ENCODE measurements around the gene LRTM2. TPM values are rescaled to one million over a fixed set of nuclear protein-coding genes. Genes with fewer than 3 reads are reported as not detected.

Gene LRTM2
- total RNA-seq, 2 donors from 2014 or later = 0.14 TPM; not detected in 1

DNA sequence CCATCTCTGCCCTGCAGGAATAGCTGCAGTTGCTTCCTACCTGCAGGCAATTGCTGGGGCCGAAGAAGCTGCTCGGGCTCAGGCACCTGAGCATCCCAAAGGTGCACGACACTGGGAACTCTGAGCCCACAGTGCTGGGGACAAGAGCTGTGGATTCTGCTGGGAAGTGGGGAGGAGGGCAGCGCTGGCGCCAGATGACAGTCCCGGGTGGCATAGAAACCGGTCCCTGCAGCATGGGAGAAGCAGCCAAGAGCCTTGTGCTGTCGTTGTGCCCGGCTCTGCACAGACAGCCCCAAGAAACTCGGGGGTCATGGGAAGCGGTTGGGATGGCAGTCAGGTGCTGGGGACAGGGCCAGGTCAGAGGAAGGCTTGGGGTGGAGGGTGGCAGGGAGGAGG lies 529 bp downstream of the LRTM2 start:
- no peak for DNase-seq
- H3K27ac Mint-ChIP-seq = no peak overlapping the region
- peaks cover 12% of the 10 kb centered on the region for H3K27me3 Mint-ChIP-seq (ENCODE audit: low read depth)
- H3K36me3 Mint-ChIP-seq (ENCODE audit: insufficient read depth in 2 of 2) = no peaks in the 10 kb centered on the region
- no peaks in the 10 kb centered on the region for H3K9me3 Mint-ChIP-seq
- no peak overlapping the region for H3K4me3 Mint-ChIP-seq
- ATAC-seq (replicated peaks in 1 of 2) = no peak
- H3K4me1 Mint-ChIP-seq (ENCODE audit: low read depth) = peaks cover 5% of the 10 kb centered on the region

DNA sequence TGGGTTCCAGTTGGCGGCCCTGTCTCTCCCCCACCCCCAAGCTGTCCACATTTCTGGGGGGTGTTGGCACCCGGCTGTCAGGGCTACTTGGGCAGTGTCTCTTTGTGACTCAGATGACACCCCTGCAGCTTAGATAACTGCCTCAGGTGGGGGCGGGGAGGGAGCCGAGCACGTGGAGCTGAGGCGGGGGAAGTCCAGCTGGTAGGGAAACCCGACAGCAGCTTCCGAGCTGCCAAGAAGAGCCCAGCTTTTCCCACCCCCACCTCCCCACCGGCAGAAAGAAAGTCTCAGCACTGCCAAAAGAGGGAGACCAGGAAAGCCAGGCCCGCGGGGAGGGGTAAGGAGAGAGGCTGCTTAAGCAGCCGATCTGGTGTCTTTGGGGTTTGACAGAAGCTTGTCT lies 1.4 kb downstream of the LRTM2 start:
- ATAC-seq (replicated peaks in 1 of 2) = no peak
- no peak for DNase-seq
- H3K9me3 Mint-ChIP-seq = no peaks in the 10 kb centered on the region
- no peaks in the 10 kb centered on the region for H3K36me3 Mint-ChIP-seq (ENCODE audit: insufficient read depth in 2 of 2)
- H3K27me3 Mint-ChIP-seq (ENCODE audit: low read depth) = peaks cover 12% of the 10 kb centered on the region
- H3K4me1 Mint-ChIP-seq (ENCODE audit: low read depth) = peaks cover 5% of the 10 kb centered on the region
- H3K27ac Mint-ChIP-seq = no peak overlapping the region
- no peak overlapping the region for H3K4me3 Mint-ChIP-seq

DNA sequence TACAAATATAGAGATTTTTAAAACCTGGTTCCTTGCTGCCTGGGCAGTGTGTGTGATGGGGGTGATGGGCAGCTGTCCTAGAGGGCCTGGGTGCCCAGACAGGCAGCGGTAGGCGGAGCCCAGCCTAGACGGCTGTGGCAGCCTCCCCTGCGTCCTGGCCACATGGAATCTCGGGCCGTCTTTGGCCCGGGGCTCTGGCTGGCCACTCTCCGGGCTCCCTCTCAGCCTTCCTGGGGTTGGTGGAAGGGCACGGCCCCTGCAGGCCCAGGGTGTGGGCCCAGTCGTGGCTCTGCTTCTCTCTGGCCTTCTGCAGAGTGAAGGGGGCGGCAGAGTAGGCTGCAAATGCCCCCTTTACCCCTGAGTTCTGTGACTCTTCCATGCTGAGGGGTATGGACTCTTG lies 2.3 kb downstream of the LRTM2 start:
- Mint-ChIP-seq H3K36me3 (ENCODE audit: insufficient read depth in 2 of 2) (no peaks in the 10 kb centered on the region), H3K4me1 (ENCODE audit: low read depth) (peaks cover 5% of the 10 kb centered on the region), H3K27me3 (ENCODE audit: low read depth) (peaks cover 12% of the 10 kb centered on the region), H3K4me3 (no peak overlapping the region), H3K27ac (no peak overlapping the region), H3K9me3 (no peaks in the 10 kb centered on the region)
- DNase-seq (no peak), ATAC-seq (replicated peaks in 1 of 2) (no peak)

DNA sequence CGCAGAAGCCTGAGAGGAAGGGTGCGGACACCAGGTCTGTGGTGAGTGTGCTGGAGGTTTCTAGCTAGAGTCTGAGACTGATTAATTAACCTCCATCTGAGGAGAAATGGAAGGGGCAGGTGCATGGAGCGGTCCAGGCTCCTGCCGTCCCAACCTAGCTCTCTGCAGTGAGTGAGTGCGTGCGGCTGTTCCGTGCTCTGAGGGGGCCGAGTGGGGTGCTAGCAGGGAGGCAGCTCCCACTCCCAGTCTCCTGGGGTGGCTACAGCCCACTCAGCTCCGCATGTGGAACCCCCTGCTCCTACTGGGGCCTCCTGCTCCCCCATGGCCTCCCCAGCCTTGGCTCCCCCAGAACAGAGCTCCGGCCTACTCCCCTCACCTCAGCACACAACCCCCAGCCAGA lies 2.9 kb downstream of the LRTM2 start:
- Mint-ChIP-seq H3K36me3 (ENCODE audit: insufficient read depth in 2 of 2) (no peaks in the 10 kb centered on the region), H3K27ac (no peak overlapping the region), H3K27me3 (ENCODE audit: low read depth) (peaks cover 12% of the 10 kb centered on the region), H3K4me3 (no peak overlapping the region), H3K4me1 (ENCODE audit: low read depth) (peaks cover 5% of the 10 kb centered on the region), H3K9me3 (no peaks in the 10 kb centered on the region)
- DNase-seq (no peak), ATAC-seq (replicated peaks in 1 of 2) (no peak)

DNA sequence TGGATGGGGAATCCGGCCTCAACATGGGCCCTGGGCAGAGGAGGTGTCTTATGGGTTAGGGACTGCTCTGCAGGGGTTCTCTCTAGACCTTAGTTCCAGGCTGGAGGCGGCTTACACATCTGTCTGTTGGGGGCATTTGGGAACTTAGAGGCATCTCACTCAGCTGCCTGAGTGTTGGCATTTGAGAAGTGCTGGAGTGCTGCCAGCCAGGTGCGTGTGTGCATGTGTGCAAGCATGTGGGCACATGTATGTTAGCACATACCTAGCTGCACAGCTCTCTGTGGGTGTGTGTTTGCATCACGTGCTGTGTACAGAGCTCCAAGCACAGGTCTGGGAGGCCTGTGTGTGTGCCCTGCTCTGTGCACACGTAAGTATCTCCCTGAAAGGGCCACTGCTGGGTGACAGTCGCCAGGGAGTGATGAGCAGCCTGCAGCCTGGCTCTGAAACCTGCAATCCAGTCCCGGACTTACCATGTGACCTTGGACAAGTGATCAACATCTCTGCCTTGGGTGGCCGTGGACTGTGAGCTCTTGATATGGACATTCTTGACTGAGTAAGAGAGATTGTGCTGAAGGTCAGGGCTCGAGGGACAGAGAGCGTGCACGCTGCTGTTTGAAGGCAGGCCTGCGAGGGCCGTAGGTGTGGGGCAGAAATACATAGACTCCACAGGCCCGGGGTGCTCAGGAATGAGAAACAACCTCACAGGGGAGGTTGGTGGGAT lies 5.2 kb downstream of the LRTM2 start:
- Mint-ChIP-seq H3K9me3 (no peaks in the 10 kb centered on the region), H3K4me3 (no peak overlapping the region), H3K27ac (no peak overlapping the region), H3K36me3 (ENCODE audit: insufficient read depth in 2 of 2) (no peaks in the 10 kb centered on the region), H3K27me3 (ENCODE audit: low read depth) (peaks cover 10% of the 10 kb centered on the region), H3K4me1 (ENCODE audit: low read depth) (peaks cover 2% of the 10 kb centered on the region)
- ATAC-seq (replicated peaks in 1 of 2) (no peak), DNase-seq (no peak)

DNA sequence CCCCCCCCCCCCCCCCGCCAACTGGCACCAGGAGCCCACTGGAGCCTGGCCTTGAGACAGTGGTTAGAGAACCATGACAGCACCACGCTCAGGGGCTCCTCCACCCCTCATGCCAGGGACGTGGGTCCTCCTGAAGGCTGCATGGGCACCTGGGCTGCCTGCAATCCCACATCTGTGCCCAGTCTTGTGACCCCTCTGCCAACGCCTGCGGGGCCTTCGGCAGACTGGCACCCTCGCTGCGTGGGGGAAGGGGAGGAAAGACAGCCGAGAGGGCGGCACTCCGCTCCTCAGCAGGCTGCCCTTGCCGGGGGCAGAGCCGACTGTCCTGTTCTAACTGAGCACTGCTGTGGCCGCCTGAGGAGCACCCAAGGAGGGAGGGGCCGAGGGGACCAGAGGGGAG lies 6.0 kb downstream of the LRTM2 start:
- Mint-ChIP-seq H3K27me3 (ENCODE audit: low read depth) (peaks cover 11% of the 10 kb centered on the region), H3K4me3 (no peak overlapping the region), H3K4me1 (ENCODE audit: low read depth) (no peaks in the 10 kb centered on the region), H3K27ac (no peak overlapping the region), H3K36me3 (ENCODE audit: insufficient read depth in 2 of 2) (no peaks in the 10 kb centered on the region), H3K9me3 (no peaks in the 10 kb centered on the region)
- ATAC-seq (replicated peaks in 1 of 2) = no peak
- no peak for DNase-seq

DNA sequence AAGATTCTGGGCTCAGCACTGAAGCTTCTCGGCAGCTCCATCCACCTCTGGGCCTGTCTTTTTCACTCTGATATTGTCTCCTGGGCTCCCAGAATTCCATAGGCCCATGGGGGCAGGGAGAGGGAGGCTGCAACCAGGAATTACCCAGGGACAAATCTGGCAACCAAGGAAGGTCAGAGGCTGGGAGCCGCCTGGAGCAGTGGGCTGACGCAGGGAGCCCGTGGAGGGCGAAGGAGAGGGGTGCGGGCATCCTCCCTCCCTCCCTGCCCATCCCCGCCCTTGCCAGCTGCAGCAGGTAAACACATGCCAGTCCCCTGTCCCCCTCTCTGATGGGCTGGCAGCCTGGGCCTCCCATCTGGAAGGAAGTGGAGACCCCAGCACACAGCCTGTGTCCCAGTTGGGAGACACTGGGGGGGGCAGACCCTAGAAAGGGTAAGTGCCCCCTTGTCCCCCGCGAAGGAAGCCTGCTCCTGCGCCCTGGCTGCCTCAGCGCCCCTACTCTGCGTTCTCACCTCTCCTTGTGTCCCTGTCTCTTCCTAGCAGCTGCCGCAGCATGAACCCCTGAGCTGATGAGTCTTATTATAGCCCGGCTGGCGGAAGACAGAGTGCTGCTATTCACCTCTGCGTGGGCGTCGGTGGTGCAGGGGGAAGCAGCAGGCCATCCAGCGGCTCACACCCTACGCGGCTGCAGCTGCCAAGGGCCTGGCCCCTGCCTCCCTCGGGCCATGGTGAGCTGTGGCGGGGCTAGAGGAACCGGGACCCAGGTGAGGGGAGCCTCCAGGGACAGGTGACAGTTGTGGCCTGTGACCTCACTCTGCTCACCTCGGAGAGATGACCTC lies 6.7 kb downstream of the LRTM2 start:
- Mint-ChIP-seq H3K27me3 (ENCODE audit: low read depth) (peaks cover 11% of the 10 kb centered on the region), H3K4me1 (ENCODE audit: low read depth) (no peaks in the 10 kb centered on the region), H3K27ac (no peak overlapping the region), H3K9me3 (no peaks in the 10 kb centered on the region), H3K4me3 (no peak overlapping the region), H3K36me3 (ENCODE audit: insufficient read depth in 2 of 2) (no peaks in the 10 kb centered on the region)
- ATAC-seq (replicated peaks in 1 of 2) = no peak
- DNase-seq = no peak

DNA sequence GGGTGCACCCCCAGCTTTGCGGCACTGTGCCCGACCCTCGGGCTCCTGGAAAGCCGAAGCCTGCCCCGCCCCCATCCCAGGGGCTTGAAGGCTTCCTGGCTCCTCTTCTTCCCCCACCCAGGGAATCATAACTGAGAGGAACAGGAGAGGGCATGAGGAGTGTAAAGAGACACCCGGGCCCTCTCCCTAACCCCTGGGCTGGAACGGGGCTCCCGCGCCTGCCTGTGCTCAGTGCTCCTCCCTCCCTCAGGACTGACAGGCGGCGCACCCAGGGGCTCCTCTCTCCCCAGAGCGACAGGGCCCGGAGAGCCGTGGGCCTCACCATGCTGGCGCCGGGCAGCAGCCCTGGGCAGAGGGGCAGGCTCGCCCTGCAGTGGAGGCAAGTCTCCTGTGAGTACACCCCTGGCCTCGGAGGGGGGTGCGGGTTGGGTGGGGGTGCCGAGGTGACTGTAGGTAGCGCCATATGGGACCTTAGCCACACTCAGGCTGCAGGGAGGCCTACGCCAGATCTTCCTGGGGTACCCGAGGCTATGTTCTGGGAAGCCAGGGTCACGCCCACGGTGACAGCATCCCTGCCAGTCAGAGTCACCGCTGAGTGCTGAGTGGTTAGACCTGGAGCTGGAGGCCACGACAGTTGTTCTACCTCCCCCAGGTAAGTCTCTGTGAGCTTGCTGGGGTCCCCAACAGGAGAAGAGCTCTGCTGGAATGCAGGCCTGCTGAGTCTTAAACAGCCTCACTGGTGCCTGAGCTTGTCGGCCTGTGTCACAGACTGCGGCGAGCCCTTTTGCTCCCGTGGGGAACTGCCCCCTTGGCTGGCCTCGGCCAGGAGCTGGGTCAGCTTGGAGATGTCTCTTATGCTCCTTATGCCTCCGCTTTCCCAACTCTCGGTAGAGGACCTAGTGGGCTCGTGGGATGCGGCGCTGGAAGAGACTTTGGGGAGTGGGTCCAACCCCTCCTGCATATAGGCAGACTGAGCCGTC lies 7.8 kb downstream of the LRTM2 start:
- H3K4me1 Mint-ChIP-seq (ENCODE audit: low read depth) = no peaks in the 10 kb centered on the region
- ATAC-seq (replicated peaks in 1 of 2) = no peak
- no peaks in the 10 kb centered on the region for H3K9me3 Mint-ChIP-seq
- peaks cover 11% of the 10 kb centered on the region for H3K27me3 Mint-ChIP-seq (ENCODE audit: low read depth)
- no peak overlapping the region for H3K27ac Mint-ChIP-seq
- DNase-seq = no peak
- no peak overlapping the region for H3K4me3 Mint-ChIP-seq
- H3K36me3 Mint-ChIP-seq (ENCODE audit: insufficient read depth in 2 of 2) = no peaks in the 10 kb centered on the region

DNA sequence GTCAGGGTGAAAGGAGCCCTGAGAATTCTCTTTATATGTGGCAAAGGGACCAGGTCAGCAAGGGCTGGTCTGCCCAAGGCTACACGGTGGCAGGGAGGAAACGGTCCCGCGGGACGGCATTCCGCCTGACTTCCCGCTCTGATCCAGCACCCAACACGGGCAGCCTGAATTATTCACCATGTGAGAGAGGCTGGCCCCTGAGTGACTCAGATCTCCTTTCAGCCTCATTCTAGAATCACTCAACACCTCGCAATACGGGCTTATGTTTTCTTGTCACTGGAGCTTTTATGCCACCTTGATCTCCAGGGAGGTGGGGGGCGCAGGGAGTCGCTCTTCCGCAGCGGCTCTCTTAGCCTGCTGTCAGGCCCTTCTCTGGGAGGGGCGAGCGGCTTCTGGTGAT lies 8.5 kb downstream of the LRTM2 start:
- Mint-ChIP-seq H3K27ac (no peak overlapping the region), H3K9me3 (no peaks in the 10 kb centered on the region), H3K4me3 (no peak overlapping the region), H3K36me3 (ENCODE audit: insufficient read depth in 2 of 2) (no peaks in the 10 kb centered on the region), H3K27me3 (ENCODE audit: low read depth) (peaks cover 11% of the 10 kb centered on the region), H3K4me1 (ENCODE audit: low read depth) (no peaks in the 10 kb centered on the region)
- ATAC-seq (replicated peaks in 1 of 2) (no peak), DNase-seq (no peak)

DNA sequence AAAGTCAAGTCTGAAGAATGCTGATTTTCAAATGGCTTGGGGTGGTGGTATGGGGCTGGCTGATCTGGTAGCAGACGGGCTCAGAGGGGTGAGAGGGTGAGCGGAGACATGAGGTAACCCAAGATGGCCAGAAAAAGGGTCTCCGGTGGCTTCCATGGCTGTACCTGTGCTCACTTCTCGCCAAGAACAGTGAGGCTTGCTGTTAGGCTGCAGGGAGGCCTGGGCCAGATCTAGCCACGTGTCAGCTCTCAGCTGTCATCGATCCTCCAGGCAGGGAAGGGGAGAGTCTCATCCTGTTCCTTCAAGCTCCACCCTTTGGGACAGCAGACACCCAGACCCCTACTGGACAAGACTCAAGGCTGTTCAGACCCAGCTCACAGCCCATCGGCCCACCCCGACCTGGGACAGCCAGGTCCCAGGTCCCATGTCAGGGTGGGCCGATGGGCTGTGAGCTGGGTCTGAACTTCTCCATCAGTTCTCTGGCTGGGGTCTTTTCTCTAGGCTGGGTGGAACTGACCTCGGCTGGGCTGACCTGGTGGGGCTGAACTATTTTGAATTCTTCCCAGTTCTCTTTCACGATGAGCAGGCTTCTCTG lies 9.0 kb downstream of the LRTM2 start:
- peaks cover 11% of the 10 kb centered on the region for H3K27me3 Mint-ChIP-seq (ENCODE audit: low read depth)
- DNase-seq = no peak
- no peak overlapping the region for H3K4me3 Mint-ChIP-seq
- no peaks in the 10 kb centered on the region for H3K4me1 Mint-ChIP-seq (ENCODE audit: low read depth)
- no peaks in the 10 kb centered on the region for H3K9me3 Mint-ChIP-seq
- no peak overlapping the region for H3K27ac Mint-ChIP-seq
- no peak for ATAC-seq (replicated peaks in 1 of 2)
- H3K36me3 Mint-ChIP-seq (ENCODE audit: insufficient read depth in 2 of 2) = no peaks in the 10 kb centered on the region

DNA sequence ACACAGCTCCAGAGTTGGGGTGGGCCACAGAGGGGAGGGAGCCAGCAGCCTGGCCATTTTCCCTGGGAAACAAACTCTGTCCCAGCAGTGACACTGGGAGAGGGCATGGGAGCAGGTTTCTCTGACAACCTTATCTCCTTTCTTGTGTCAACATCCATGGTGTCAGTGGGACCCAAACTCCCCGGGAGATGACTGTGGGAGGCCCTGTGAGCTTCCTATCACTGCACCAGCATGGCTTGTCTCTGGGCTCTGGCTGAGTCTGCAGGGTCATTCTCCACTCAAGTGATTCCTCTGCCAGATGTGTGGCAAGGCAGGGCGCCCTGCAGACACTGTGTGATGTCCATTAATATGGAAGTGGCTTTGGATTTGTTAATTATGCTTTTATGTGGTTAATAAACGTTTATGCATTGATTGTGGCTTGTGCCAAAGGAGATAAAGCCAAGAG lies 10.1 kb downstream of the LRTM2 start:
- no peaks in the 10 kb centered on the region for H3K9me3 Mint-ChIP-seq
- H3K27ac Mint-ChIP-seq = no peak overlapping the region
- DNase-seq (no peak), ATAC-seq (replicated peaks in 1 of 2) (no peak)
- no peak overlapping the region for H3K4me3 Mint-ChIP-seq
- H3K36me3 Mint-ChIP-seq (ENCODE audit: insufficient read depth in 2 of 2) = no peaks in the 10 kb centered on the region
- H3K4me1 Mint-ChIP-seq (ENCODE audit: low read depth) = no peaks in the 10 kb centered on the region
- H3K27me3 Mint-ChIP-seq (ENCODE audit: low read depth) = peaks cover 11% of the 10 kb centered on the region

DNA sequence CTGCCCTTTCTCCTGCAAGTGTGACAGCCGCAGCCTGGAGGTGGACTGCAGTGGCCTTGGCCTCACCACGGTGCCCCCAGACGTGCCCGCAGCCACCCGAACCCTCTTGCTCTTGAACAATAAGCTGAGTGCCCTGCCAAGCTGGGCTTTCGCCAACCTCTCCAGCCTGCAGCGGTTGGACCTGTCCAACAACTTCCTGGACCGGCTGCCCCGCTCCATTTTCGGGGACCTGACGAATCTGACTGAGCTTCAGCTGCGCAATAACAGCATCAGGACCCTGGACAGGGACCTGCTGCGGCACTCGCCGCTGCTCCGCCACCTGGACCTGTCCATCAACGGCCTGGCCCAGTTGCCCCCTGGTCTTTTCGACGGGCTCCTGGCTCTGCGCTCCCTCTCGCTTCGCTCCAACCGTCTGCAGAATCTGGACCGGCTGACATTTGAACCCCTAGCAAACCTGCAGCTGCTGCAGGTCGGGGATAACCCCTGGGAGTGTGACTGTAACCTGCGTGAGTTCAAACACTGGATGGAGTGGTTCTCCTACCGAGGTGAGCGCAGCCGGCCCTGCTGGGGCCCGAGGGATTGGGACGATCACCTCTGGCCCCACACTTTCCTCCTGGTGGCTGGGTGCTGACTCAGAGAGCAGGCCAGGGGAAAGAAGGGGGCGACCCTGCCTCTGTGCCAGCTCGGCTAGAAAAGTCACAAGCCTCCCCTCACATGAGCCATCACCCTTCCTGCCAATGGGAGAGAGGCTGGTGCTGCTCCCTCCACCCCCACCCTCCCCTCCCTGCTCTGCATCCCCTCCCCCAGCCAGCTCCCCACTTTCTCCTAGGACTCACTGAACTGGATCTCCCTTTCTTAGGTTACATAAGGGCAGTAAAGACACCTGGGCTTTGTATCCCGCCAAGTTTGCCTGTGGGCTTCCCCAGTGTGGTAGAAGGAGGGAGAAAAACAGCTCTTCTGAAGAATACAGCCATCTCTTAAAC lies 10.9 kb downstream of the LRTM2 start:
- no peaks in the 10 kb centered on the region for H3K9me3 Mint-ChIP-seq
- H3K36me3 Mint-ChIP-seq (ENCODE audit: insufficient read depth in 2 of 2) = no peaks in the 10 kb centered on the region
- H3K27ac Mint-ChIP-seq = no peak overlapping the region
- no peaks in the 10 kb centered on the region for H3K4me1 Mint-ChIP-seq (ENCODE audit: low read depth)
- ATAC-seq (replicated peaks in 1 of 2) = peak in 1 of 2 donors; percentile 30
- peaks cover 11% of the 10 kb centered on the region for H3K27me3 Mint-ChIP-seq (ENCODE audit: low read depth)
- no peak overlapping the region for H3K4me3 Mint-ChIP-seq
- DNase-seq = peak; percentile 29

Measured in activated T-cell treated with anti-CD3 and anti-CD28 coated beads, Interleukin-2, amount 50 U/mL, for 72 hours (primary cell).